HG02938 (cell line): ENCODE results near the gene DGKD.
"Not testable (repeated sequence)": the region's sequence is repeated elsewhere in the genome, so short reads cannot be mapped to it uniquely, and the experiment has no call there.

Source experiments
- ATAC-seq: cut with Tn5 transposase; IDR thresholded peaks from one replicate; pipeline ENCODE4 v1.9.1; 2021; ENCODE audit warnings: mild to moderate bottlenecking, moderate library complexity; ENCODE audit not compliant: unreplicated experiment

Gene DGKD

DNA sequence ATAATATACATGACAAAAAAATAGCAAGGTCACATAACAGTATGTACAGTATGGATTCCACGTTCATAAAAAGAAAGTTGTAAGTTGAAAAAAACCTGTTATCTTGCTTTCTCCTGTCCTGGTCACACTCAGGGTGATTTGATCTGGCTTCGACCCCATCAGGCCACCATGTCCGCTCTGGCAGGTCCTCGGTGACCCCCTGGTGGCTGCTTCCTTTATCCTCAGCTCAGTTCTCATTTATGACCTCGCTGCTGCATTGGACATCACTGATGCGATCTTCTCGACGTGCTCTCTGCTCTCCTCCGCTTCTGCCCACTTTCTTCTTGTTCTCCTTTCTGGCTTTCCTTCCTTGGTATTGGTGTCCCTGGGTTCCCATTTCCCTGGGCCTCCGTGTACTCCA is 29.7 kb downstream of the DGKD start:
- ATAC-seq: no peak

DNA sequence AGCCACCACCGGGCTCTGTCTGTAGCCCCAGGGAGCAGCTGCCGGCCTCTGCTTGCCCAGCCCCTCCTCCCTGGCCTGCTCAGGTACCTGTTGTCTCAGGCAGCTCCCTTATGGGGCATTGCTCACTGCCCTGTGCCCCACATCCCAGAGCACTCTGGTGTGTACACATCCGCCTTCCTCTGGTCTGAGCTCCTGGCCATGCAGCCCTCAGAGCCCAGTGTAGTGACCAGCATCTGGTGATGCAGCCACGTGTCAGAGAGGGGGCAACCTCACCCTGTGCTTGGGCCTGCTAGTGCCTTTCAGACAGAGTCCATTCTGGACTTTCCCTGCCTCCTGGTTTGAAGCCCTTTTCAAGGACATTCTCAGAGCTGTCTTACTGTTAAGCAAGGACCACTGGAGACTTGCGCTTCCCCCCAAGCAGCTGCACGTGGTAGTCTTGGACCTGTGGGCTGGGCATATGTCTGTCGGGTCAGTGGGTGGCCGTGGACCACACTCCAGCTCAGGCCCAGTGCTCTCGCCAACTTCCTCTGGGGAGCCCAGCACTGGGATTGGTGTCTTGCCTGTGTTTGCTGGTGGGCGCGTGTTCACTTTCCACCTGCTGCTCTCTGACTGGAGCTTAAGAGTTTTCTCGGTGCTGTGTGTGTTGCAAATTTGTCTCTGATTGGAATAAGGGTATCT is 30.7 kb downstream of the DGKD start:
- peak; percentile 15 for ATAC-seq

DNA sequence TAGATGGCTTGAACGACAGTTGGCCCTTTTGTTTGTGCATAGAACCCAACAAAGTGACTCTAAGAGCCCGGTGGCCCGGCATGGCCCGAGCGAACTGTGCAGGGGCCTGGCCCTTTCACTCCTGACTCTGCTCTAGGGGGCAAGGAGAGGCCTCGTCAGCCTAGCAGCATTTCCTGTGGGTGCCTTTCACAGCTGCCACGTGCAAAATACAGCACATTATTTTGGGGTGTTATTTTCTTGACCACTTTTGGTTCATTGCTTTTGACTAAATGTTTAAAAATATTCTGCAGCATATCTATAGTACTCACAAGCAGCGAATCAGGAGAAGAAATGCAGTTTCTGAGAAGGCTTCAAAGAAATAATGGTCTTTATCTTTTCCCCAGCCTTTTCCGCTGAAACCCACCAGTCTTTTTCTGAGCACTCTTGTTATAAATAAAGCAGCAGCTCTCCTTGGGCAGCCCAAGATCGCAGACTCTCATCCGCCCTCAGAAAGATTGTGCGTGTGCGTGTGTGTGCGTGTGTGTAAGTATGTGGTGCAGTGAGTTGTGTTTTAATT is 31.3 kb downstream of the DGKD start:
- ATAC-seq: peak; percentile 66

DNA sequence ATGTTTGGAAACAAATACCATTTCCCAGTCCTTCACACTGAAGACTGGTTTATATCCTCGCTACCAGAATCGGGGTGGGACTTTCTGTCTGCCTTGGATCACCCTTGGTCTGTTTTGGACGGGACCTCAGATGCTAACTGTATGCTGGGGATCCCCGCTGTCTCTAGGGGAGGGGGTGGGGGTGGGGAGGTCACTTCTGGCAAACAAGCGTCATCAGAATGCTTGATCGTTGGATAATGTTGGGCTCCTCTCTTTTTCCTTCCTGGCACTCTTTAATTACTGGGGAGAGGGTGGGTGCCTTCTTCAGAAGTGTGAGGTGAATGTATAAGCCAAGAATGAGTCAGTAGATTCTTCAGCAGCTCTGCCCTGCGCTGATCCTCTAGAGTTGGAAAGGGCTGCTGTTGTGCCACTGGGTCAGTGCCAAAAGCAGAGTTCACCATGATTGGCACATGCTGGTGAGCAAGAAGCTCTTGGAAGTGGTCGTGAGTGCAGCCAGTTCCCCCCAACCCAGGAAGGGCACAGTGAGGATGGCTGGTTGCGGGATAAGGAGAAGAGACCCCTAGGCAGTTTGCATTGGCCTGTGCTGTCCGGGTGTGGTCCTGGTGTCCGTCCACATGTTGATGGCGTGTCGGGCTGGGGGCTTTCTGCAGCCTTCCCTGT is 32.2 kb downstream of the DGKD start:
- no peak for ATAC-seq

DNA sequence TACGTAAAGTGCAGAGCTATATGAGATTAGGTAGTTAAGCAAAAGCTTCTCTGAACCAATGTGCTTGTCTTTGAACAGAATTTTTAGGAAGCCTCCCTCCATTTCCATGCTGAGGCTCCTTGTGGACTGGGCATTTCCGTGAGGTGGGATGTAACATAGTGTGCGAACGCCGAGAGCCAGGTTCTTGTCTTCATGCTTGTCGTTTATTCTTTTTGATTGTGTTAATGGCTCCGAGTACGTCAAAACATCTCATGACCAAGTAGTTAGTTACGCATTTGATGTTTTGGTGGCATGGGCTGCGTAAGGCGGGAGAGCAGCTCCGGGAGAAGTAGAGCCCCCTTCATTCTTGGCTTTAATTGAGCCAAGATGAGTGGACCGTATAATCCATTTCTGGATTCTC is 32.9 kb downstream of the DGKD start:
- ATAC-seq: no peak

DNA sequence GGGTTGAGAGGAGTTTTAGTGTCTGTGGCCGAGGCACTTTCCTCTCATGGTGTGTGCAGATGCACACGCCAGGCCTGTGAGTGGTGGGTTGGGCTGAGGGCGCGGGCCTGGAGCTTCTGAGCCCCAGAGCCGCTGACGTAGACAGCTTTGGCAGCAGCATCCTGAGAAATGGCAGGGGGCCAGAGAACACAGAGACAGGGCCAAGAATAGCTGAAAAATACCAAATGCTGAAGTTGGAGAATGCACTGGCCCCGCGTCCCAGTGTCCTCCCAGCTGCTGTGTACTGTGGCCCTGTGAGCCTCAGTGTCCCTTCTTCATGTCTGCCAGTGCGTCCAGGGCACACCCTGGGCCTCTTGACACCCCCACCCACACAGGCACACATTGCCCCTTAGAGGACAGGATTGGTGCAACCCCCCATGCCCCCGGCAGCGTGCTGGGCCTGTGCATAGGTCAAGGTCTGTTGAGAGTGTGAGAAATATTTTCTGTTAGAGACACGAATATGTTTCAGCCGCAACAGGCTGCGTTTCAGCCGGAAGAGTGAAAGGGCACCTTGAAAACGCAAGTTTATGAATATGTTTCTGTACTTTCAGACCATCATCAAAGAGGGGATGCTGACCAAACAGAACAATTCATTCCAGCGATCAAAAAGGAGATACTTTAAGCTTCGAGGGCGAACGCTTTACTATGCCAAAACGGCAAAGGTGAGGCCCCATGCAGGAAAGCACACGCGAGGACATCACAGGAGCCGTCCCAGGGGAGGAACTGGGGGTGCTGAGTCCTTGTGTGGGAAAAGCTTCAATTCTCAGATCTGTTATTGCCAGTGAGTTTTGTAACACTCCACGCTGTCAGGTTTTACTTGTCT is 33.6 kb downstream of the DGKD start:
- no peak for ATAC-seq

DNA sequence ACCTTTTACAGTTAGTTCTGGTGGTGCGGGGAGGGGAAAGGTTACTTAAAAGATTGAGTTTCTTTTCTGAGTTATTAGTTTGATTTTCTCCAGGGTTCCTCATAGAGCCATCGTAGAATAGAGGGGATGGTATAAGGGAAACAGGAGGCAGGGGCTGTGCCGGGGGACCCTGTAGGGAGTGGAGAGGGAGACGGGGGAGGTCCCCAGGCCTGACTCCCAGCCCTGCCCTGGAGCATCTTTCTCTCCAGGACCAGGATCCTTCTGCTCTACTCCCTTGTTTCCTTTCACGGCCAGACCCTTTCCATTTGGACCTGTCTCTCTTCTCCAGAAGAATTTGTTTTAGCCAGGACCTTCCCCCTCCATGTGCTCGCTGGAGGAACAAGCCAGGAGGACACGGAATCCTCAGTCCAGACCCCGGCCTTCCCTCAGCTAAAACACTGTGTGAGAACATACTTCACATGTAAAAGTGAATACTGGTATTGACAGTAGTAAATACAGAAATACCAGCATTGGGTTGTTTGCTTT is 35.4 kb downstream of the DGKD start:
- no peak for ATAC-seq

DNA sequence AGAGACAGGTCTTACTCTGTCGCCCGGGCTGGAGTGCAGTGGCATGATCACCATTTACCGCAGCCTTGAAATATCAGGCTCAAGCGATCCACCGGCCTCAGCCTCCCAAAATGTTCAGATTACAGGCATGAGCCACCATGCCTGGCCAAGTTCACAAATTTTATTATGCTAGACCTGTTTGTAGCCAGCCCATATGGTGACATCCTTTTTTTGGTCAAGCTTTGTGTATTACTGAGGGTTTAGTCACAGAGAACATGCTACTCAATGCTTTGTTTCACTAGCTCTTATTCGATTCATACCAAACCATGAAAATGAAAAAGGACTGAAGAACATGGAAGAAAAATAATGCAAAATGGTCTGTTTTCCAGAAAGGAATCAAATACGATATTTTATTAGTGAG is 41.4 kb downstream of the DGKD start:
- no peak for ATAC-seq

DNA sequence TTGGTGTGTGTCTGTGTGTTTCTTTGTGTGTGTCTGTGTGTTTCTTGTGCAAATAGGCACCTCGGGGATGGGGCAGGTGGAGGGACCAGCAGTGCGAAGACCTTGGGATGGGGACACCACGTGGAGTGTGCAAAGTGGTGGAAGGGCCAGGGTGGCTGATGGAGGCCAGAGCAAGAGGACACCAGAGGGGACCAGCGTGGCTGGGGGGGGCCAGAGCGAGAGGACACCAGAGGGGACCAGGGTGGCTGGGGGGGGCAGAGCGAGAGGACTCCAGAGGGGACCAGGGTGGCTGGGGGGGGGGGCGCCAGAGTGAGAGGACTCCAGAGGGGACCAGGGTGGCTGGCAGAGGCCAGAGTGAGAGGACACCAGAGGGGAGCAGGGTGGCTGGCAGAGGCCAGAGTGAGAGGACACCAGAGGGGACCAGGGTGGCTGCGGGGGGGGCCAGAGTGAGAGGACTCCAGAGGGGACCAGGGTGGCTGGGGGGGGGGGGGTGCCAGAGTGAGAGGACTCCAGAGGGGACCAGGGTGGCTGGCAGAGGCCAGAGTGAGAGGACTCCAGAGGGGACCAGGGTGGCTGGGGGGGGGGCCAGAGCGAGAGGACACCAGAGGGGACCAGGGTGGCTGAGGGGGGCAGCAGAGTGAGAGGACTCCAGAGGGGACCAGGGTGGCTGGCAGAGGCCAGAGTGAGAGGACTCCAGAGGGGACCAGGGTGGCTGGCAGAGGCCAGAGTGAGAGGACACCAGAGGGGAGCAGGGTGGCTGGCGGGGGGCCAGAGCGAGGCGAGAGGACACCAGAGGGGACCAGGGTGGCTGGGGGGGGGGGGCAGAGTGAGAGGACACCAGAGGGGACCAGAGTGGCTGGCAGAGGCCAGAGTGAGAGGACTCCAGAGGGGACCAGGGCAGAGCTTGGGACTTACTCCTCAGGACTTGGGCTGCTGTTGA is 42.7 kb downstream of the DGKD start:
- ATAC-seq: not testable (repeated sequence)

DNA sequence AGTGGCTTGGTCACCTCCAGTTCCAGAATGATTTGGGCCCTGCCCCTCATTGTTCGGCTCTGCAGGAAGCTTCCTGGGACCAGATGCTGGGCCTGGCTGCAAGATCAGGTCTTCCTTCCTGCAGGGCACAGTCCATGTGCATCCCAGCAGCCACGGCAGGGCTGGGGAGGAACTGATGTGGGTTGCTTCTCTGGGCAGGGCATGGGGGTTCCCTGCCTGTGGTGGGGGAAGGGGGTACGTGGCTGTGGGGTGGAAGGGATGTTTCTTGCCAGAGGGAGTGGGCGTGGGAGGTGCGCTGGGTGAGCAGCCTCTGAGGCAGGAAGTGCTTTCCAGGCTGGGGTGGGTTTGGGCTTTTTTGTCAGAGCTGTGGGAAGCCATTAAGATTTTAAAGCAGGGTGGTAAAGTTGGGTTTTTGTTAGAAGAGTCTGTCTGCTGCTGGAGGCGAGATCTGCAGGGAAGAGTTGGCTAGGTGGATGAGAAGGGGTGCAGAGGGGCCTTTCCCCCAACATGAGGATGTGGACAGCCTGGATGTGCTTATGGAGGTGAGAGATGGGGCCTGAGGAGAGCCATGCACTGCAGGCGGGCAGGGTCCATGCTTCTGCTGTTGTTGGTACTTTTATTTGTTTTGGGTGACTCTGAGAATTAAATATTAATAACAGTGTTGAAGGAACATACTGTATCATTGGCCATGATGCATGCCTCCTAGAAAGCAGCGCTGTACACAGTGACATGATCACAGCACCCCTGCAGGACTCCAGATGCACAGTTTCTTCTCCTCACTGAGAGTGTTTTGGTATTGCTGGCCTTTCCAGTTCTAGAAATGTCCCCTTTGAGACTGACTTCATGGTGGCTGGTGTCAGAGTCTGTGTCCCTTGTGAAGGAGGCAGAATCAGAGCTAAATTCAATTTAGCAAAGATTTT is 45.3 kb downstream of the DGKD start:
- ATAC-seq: no peak

DNA sequence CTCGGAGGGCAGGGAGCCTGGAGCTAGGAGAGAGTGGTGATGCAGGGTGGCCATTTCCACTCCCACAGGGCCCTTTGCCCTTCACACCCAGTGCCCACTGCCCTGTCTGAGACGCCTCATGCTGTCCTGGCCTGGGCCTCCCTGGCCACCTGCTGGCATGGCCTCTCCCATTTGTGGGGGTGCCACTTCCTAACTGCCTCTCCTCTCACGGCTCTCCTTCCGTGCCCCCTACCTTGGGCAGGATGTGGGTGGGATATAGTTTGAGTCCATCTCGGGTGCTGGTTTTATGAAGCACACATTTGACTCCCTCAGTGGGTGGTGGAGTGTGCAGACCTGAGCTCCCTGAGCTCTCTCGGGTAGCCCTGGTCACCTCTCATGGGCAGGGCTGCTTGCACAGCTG is 46.0 kb downstream of the DGKD start:
- no peak for ATAC-seq

DNA sequence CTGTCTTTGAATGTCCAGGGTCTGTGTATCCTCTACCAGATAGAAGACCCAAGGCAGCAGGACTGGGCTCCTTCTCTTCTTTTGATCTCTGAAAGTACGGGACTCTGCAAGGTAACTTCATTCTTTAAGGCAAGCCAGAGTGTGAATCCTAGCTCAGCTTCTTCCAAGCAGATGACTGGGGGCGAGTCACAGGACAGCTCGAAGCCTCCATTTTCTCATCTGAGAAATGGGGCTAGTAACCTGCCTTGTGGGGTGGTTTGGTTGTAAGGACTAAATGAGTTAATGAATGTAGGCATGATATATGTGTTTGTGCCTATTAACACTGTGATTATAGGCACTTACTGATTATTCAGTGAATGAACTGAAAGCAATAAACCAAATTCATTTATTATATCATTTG is 46.7 kb downstream of the DGKD start:
- no peak for ATAC-seq

DNA sequence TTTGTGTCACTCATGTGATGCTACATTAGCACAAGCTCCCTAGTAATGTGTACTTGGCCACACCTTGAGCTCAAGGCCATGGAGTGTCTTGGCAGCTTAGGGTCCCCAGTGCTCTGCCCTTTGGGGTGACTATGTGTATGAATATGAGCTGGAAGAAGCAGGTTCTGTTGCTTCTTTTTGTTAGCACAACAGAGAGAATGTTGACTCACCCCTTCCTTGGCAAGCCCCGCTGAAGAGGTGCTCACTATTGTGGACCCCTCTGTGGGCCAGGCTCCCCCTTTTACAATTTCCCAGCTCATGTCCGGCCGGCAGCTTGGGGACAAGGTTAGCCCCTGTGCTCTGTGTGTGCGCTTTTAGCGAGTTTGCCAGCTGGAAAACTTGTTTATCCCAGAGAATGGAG is 48.1 kb downstream of the DGKD start:
- no peak for ATAC-seq

DNA sequence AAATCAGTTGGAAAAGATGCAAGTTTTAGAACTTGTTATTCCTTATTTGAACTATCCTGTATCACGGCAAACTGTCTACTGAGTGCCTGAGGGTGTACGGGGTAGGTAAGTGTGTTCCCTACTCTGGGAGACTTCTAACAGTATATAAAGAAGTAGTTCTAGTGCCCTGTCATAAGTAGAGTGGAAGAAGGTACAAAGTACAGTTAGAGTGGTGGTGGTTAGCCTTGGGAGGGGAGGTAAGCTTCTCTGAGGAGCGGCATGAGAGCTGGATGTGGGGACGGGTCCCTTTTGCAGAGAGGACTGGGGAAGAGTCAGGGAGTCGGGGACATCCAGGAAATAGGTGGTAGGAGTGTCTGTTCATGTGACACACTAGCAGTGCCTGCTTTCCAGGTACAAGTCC is 48.5 kb downstream of the DGKD start:
- no peak for ATAC-seq

DNA sequence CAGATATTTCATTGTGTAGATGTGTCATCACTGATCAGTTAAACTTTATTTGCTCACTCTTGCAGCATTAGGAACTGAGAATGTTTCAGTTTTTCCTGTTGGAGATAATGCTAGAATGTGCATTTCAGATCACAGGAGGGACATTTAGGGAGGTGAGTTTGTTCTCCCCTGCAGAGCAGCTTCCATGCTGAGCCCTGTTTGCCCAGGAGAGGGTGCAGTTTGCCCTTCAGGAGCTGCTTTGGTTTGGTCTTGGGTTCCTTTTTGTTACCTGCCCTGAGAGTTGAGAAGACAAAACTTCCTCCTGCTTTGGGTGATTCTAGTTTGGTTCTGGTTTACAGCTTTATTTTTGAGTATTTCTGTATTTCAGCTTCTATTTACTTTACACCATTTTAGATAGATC is 49.9 kb downstream of the DGKD start:
- ATAC-seq: no peak

DNA sequence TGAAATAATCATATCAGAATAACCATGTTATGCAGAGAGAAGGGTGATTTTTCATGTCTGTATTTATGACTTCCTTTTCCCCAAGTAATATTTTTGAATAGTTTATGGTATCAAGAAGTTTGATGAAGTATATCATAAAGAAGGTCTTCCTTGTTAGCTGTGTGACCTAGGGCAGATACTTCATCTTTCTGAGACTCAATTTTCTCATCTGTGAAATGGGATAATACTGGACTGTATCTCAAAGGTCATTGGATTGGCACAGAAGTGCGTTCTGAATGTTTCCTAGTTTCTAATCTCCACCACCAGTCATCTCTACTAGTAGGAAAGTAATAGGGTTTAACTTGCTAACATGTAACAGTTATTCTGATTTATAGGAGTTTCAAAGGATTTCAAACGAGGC is 52.6 kb downstream of the DGKD start:
- ATAC-seq: no peak

DNA sequence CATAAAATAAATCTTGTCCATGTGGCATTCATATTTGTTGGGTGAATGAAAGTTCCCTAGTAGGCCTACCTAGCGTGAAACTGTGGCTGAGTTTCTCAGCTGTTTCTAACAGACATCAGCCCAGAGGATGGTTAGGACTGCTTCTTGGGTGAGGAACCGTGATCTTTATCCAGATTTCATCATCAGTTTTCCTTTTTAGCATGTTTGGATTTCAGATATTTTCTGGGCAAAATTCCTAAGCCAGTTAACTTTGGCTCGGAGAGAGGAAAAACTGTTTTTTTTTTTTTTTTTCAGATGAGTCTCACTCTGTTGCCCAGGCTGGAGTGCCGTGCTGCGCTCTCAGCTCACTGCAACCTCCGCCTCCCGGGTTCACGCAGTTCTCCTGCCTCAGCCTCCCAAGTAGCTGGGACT is 53.5 kb downstream of the DGKD start:
- ATAC-seq: no peak

DNA sequence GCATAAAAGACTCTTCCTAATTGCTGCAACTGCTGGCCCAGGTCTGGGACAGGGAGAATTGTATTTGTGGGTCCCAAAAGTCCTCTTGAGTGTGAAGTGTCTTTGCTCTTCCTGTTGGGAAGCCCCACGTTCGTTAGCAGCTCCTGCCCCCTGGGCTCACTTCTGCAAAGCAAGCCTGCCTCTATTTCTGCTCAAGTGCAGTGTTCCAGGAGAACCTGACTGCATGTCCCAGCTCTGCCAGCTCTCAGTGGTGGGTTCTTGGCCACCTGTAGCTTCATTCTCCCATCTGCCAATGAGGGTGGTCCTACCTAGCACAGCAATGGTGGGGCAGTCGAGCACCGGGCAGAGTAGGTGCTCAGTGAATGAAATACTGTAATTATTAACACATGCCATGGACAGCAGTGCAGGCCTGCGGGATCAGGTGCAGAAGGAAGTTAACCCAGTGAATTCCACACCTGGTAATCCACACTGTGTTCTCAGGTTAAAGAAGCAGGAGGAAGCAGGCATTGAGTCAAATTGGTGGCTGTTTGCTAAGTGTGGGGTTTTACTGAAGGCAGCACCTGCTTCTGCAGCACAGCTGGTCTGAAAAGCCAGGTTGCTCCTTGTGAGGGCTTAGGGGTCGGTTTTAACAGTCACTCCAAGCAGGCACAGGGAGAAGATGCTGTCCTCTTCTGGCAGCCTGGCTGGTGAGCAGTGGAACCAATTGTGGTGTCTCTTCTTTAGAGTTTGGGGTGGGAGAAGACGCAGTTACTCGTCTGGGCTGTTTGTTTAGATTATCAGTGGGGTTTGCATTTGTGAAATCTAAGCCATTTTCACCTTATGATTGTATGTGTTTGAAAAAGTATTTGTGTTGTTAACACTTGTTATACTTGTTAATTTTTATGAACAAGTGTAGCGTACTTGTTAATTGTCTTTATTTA is 54.3 kb downstream of the DGKD start:
- no peak for ATAC-seq
